LNCAP (cell line): ENCODE measurements around the gene TTC31.

ENCODE experiments used
- CTCF ChIP-seq: fragments of 450-650 bp; IDR thresholded peaks from 2 replicates; pipeline ENCODE4 v1.5.1; 2017; ENCODE audit warnings: mild to moderate bottlenecking

Gene TTC31

GRCh38 chr2:74450570-74451190 is 32.2 kb upstream of the TTC31 start:
- TF ChIP-seq CTCF, result no peak

- TF ChIP-seq CTCF, result no peak
Observed at GRCh38 chr2:74454654-74455511, 28.0 kb upstream of the TTC31 start, which contains the start of gene INO80B. Gene INO80B (plus strand): TSS chr2:74455087. CDS start chr2:74455117, 30 bp downstream.

- no peak for TF ChIP-seq CTCF
Observed at GRCh38 chr2:74457129-74457548, 25.7 kb upstream of the TTC31 start.

GRCh38 chr2:74457549-74458131 is 25.2 kb upstream of the TTC31 start:
- no peak for TF ChIP-seq CTCF

- TF ChIP-seq CTCF, result no peak
Observed at GRCh38 chr2:74458132-74458937, 24.5 kb upstream of the TTC31 start, which contains the start of gene WBP1. Gene WBP1 (plus strand): TSS chr2:74458438. CDS start chr2:74458603, 165 bp downstream.

- TF ChIP-seq CTCF, result no peak
Observed at GRCh38 chr2:74458938-74459363, 23.9 kb upstream of the TTC31 start.
